Tibial nerve (tissue), 4 donors: ENCODE data around the gene KLF13. TPM values are rescaled to one million over a fixed set of nuclear protein-coding genes. Genes with fewer than 3 reads are reported as not detected.

Experiments used
- DNase-seq, 2 donors: peaks; one replicate each; pipeline ENCODE4 v3.0.0-alpha.2; 2019; ENCODE audit warnings: low spot score in 2 of 2
- H3K27ac ChIP-seq, 4 donors: fragments of 200-600 bp; sonication (generic) in 3 of 4; one replicate each; pipeline ENCODE4 v1.5.1; 2017 to 2019; ENCODE audit warnings: mild to moderate bottlenecking in 1 of 4
- H3K27me3 ChIP-seq, 2 donors: fragments of 200-600 bp; sonication (generic) in 1 of 2; one replicate each; pipeline versions ENCODE4 v1.5.1 to v1.6.0; 2017 to 2019
- H3K36me3 ChIP-seq, 3 donors: fragments of 200-600 bp; sonication (generic); one replicate each; pipeline ENCODE4 v1.5.1; 2018 to 2019
- H3K4me1 ChIP-seq, 4 donors: fragments of 200-600 bp; sonication (generic) in 3 of 4; one replicate each; pipeline ENCODE4 v1.5.1; 2017 to 2019
- H3K4me3 ChIP-seq, 4 donors: fragments of 200-600 bp; sonication (generic) in 3 of 4; one replicate each; pipeline ENCODE4 v1.5.1; 2017 to 2019; ENCODE audit warnings: mild to moderate bottlenecking in 1 of 4, moderate library complexity in 1 of 4
- H3K9me3 ChIP-seq, 4 donors: fragments of 200-600 bp; sonication (generic) in 3 of 4; one replicate each; pipeline ENCODE4 v1.5.1; 2017 to 2019
- EP300 ChIP-seq, 2 donors: sonication (generic); formaldehyde crosslinking; IDR thresholded peaks; one replicate each; pipeline ENCODE4 v1.6.1; 2017; ENCODE audit warnings: antibody characterized with exemption in 2 of 2, mild to moderate bottlenecking in 1 of 2
- POLR2A ChIP-seq, 2 donors: fragments of 450-650 bp; IDR thresholded peaks; one replicate each; pipeline ENCODE4 v1.6.1; 2017; ENCODE audit warnings: antibody characterized with exemption in 2 of 2, mild to moderate bottlenecking in 2 of 2, moderate library complexity in 2 of 2
- WGBS, 2 donors: methylation state at CpG; one replicate each; pipeline ENCODE4 v1.1.5; 2018; 5-methylcytosine and 5-hydroxymethylcytosine counted together
- total RNA-seq, 4 donors: library from RNA; depleted of rRNA; stranded (reverse); fragments of >200 nt; gene quantifications; one replicate each; pipeline ENCODE4 v1.1.0, GENCODE V29; 2016
- TF ChIP-seq, protein P1 (sequence below), 5 experiments: fragments of 200-600 bp in 3 of 5; fragments of 450-650 bp in 2 of 5; sonication (generic) in 3 of 5; IDR thresholded peaks; one replicate each; pipeline ENCODE4 v1.5.1; 2016 to 2019; ENCODE audit warnings: antibody characterized with exemption in 5 of 5, mild to moderate bottlenecking in 3 of 5, moderate library complexity in 2 of 5

KLF13 gene
- total RNA-seq, 4 donors from 2014 or later = 61.2 to 77.9 (median 75.1) TPM

DNA sequence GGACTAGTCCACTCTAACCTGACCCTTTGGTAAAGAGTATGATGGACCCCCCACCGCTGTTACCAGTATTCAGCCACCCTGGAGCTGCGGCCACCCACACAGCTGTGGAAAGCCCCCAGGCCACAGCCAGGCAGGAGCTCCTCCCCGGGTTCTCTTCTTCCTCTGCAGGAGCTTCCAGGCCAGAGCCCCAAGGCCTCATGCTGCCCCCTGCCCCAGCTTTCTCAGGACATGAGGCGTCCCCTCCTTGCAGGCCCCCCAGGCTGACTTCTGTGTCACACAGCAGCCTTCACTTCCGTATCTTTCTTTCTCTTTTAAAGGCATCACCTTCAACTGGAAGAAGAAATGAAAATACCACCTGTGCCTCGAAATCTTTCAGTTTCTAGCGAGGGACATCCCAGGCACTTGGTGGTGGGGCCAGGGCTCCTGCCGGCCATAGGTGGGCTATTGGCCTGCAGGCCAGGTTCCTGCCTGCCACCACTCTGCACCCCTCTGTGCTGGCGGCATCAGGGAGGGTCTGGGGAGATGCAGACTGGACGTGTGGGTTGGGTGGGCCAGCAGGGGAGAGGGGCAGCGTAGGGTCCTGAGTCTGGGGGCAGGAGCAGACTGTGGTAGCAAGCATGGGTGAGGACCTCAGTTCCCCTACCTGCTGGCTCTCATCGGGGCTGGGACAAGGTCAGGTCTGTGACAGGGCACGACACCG lies 19.9 kb downstream of the KLF13 start:
- Histone ChIP-seq H3K36me3 (peaks cover 0 to 14% (median 0%) of the 10 kb centered on the region in 3 donors), H3K9me3 (no peaks in the 10 kb centered on the region), H3K4me1 (peaks cover 0 to 100% (median 87%) of the 10 kb centered on the region in 4 donors), H3K27ac (peak overlapping the region in 3 of 4 donors; percentile 77 to 100 (median 84)), H3K27me3 (no peaks in the 10 kb centered on the region), H3K4me3 (peak overlapping the region in 2 of 4 donors; percentile 15 to 28)
- WGBS, 2 donors = 71 to 77% methylated on average over 13 to 14 of the region's 14 CpGs
- TF ChIP-seq EP300 (IDR thresholded peaks at IDR 0.05) (no peak), POLR2A (IDR thresholded peaks at IDR 0.05) (no peak)
- TF ChIP-seq, protein P1, sequence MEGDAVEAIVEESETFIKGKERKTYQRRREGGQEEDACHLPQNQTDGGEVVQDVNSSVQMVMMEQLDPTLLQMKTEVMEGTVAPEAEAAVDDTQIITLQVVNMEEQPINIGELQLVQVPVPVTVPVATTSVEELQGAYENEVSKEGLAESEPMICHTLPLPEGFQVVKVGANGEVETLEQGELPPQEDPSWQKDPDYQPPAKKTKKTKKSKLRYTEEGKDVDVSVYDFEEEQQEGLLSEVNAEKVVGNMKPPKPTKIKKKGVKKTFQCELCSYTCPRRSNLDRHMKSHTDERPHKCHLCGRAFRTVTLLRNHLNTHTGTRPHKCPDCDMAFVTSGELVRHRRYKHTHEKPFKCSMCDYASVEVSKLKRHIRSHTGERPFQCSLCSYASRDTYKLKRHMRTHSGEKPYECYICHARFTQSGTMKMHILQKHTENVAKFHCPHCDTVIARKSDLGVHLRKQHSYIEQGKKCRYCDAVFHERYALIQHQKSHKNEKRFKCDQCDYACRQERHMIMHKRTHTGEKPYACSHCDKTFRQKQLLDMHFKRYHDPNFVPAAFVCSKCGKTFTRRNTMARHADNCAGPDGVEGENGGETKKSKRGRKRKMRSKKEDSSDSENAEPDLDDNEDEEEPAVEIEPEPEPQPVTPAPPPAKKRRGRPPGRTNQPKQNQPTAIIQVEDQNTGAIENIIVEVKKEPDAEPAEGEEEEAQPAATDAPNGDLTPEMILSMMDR (IDR thresholded peaks at IDR 0.05) = no peak
- no peak for DNase-seq

DNA sequence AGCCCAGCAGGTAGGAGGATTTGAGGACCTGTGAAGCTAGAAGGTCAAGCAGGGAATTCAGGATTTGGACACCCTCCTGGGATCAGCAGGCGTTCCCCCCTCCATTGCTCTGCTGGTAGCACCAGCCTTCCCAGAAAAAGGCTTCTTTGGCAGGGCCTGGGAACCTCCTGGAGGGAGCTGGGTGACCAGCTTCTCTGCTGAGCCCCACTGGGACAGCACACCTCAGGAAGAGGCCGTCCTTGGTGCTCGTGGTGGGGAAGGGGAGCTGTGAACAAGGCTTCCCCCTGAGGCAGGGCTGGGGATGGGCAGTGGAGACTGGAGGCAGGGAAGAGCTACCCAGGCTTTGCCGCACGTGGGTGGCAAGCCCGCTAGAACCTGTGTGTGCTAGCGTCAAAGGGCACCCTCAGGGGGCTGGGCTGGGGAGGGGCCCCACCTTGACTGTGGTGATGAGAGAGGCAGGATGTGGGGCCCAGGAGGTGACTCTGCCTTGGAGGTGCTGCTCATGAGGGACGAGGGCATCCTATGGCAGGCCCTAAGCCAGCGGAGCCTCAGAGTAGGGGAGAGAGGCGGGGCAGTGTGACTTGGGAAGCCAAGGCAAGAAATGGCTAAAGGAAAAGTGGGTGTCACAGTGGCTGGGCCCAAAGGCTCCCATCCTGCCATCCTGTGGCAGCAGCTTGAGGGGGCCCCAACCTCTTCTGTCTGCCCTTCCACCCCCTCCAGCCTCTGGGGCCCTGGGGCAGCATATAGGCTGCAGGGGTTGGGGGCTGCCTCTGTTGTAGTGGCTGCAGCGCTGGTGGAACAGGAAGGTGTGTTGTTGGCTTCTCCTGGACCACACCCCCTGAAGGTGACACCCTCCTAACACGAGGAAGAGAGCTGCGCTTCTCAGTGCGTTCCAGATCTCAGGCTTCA lies 20.7 kb downstream of the KLF13 start:
- Histone ChIP-seq H3K27ac (peak overlapping the region in 3 of 4 donors; percentile 77 to 100 (median 84)), H3K36me3 (peaks cover 0 to 14% (median 0%) of the 10 kb centered on the region in 3 donors), H3K9me3 (no peaks in the 10 kb centered on the region), H3K4me3 (no peak overlapping the region), H3K27me3 (no peaks in the 10 kb centered on the region), H3K4me1 (peaks cover 1 to 100% (median 86%) of the 10 kb centered on the region in 4 donors)
- 80 to 86% methylated on average over 14 of the region's 14 CpGs for WGBS, 2 donors
- TF ChIP-seq POLR2A (IDR thresholded peaks at IDR 0.05) (no peak), EP300 (IDR thresholded peaks at IDR 0.05) (no peak)
- TF ChIP-seq, protein P1 (IDR thresholded peaks at IDR 0.05) = no peak
- DNase-seq = no peak

DNA sequence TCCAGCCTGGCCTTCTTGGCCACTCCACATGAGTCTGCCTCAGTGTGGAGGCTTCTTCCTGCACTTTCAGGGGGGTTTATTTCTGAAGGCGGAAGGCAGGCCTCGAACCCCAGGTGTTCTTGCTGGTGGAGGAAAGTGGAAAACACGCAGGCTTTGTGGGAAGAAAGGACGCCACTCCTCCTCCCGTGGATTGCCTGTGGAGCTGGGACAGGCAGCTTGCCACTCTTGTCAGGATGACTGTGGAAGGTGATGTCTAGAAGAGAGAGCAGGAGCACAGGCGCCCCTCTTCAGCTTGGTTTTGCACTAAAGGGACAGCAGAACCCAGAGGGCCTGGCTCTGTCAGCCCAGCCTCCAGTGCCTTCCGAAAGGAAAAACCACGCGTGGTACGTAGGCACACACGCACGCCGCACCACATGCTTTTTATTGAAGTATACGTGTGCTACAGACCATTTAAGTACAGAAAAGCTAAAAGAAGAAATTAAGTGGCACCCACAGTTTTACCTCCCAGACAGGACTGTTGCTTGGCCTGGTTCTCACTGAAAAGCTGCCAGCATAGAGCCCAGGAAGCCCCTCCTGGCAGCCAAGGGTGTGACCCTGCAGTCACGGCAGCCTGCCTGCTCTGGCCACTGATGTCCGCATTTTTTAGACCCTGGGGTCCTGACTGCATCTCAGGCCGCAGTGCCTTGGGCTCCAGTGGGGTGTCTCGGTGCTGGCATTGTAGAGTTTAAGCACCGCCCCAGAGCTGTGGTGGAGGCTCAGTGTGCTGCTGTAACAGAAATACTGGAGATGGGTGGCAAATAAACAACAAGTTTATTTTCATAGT lies 21.6 kb downstream of the KLF13 start:
- Histone ChIP-seq H3K27me3 (no peaks in the 10 kb centered on the region), H3K4me1 (peaks cover 3 to 100% (median 86%) of the 10 kb centered on the region in 4 donors), H3K4me3 (no peak overlapping the region), H3K9me3 (no peaks in the 10 kb centered on the region), H3K27ac (peak overlapping the region in 2 of 4 donors; percentile 9 to 100), H3K36me3 (peaks cover 0 to 14% (median 0%) of the 10 kb centered on the region in 3 donors)
- TF ChIP-seq POLR2A (IDR thresholded peaks at IDR 0.05) (no peak), EP300 (IDR thresholded peaks at IDR 0.05) (no peak)
- TF ChIP-seq, protein P1 (IDR thresholded peaks at IDR 0.05) = no peak
- DNase-seq = no peak
- 88 to 91% methylated on average over 19 of the region's 19 CpGs for WGBS, 2 donors

DNA sequence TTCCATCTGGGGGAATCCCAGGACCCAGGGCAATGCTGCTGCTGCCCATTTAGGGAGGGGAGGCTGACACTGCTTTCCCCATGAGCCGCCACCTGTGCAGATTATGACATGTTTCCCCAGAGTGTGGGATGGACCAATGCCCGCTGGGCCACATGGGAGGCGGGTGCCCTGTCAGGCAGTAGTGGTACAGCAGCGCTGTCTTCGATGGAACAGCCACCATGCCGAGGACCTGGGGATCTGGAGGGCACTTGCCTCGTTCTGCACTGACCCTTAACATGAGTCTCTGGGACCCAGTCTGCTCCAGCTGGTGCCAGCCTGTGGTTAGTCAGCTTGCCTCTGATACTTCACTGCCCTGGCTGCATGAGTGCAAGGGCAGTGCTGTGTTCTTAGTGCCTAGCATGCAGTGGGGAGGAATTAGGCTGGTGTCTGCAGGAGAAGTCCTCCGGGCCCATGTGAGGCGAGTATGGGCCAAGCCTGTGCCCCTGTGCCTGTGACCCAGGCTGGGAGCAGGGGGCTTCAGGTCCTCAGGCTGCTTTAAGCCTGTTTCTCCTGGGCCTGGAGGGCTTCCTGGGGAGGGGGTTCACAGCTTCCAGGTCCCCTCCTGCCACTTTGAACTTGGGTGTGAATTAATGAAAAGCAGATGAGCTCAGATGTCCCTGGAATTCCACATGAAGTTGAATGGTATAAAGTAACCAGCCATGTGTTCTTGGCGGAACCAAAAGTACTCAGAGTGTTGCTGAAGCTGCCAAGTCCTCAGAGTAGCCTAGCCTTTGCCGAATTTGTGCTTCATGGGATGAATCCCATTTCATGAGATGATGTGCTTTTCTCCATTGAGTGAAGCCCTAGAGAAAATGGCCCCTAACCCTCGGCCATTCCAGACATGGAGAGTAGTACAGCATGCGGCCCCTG lies 22.9 kb downstream of the KLF13 start:
- 79 to 84% methylated on average over 13 of the region's 13 CpGs for WGBS, 2 donors
- Histone ChIP-seq H3K4me1 (peaks cover 3 to 100% (median 86%) of the 10 kb centered on the region in 4 donors), H3K27ac (peak overlapping the region; percentile 21 to 100 (median 60)), H3K4me3 (no peak overlapping the region), H3K9me3 (no peaks in the 10 kb centered on the region), H3K36me3 (peaks cover 0 to 14% (median 0%) of the 10 kb centered on the region in 3 donors), H3K27me3 (no peaks in the 10 kb centered on the region)
- TF ChIP-seq, protein P1 (IDR thresholded peaks at IDR 0.05) = no peak
- TF ChIP-seq EP300 (IDR thresholded peaks at IDR 0.05) (peak in 1 of 2 donors; percentile 53), POLR2A (IDR thresholded peaks at IDR 0.05) (no peak)
- no peak for DNase-seq
